Activated naive CD4-positive, alpha-beta T cell treated with Interleukin-2 at 50 U/mL for 16 hours (primary cell): ENCODE measurements around the gene GAMT.

ENCODE experiments used
- DNase-seq: peaks from one replicate; pipeline ENCODE4 v3.0.0-alpha.2; 2020

Gene GAMT

DNA sequence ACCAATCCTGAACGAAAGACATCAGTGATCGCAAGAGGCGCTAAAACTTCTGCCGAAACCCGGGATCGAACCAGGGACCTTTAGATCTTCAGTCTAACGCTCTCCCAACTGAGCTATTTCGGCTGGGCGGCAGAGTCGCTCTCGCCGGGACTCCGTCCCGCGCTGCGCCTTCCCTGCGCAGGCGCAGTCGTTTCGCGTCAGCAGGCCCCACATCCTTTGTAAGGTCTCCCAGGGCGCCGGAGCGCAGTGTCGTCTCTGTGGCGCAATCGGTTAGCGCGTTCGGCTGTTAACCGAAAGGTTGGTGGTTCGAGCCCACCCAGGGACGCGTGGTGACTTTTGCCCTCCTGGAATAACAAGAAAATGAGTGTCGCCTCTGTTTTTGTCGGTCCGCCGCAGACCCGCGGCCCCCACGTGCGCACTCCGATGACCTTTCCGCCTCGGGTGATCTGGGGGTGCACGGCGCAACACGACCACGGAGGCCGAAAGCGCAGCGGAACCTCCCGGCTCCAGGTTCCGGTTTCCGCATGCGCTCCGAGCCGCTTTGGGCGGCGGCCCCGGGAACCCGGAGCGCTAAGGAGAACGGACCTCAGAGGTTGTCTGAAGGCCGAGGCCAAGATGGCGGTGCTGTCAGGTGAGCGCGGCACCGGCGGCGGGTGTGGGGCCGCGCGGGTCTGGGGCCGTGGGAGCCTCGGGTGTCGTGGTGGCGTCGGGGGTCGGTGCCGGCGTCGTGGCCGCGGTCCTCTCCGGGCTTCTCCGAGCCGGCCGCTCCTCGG is 17.8 kb downstream of the GAMT start, which contains the start of gene NDUFS7:
Gene NDUFS7, plus strand, starts transcription at position 596 of the 773 bp plus-strand sequence. Its CDS starts 20 bp downstream, at position 616.
- peak; percentile 90 for DNase-seq

GRCh38 chr19:1383017-1383311 is 18.4 kb downstream of the GAMT start:
- DNase-seq: no peak

DNA sequence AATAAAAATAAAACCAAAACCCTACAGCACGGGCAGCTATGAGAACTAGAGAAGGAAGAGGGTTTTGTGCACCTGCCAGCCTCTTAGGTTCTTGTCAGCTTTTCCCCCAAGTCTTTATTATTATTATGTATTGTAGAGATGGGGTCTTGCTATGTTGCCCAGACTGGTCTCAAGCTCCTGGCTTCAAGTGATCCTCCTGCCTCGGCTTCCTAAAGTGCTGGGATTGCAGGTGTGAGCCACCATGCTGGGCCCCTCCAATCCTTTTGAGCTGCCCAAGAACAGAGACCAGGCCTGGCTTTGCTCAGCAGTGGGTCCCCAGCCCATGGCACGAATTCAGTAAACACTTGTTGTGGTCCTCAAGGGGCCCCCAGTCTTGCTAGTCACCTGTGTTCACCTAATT is 19.1 kb downstream of the GAMT start:
- no peak for DNase-seq

DNA sequence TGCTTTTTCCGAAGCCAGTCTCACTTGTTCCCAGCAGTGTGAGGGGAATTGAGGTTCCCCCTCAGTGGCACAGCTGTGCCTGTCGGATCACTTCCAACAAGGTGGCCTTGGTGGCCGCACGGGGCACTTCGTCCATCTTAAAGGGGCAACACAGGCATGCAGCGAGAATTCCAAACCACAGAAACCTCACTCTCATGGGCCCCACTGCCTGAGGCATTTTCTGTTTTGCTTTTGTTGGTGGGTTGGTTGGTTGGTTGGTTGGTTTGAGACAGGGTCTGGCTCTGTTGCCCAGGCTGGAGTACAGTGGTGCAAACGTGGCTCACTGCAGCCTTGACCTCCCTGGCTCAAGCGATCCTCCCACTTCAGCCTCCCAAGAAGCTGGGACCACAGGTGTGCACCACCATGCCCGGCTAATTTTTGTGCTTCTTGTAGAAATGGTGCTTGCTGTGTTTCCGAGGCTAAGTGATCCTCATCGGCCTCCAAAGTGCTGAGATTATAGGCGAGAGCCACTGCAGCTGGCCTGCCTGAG is 21.3 kb downstream of the GAMT start:
- DNase-seq: no peak

GRCh38 chr19:1379126-1379905 is 22.0 kb downstream of the GAMT start:
- no peak for DNase-seq

DNA sequence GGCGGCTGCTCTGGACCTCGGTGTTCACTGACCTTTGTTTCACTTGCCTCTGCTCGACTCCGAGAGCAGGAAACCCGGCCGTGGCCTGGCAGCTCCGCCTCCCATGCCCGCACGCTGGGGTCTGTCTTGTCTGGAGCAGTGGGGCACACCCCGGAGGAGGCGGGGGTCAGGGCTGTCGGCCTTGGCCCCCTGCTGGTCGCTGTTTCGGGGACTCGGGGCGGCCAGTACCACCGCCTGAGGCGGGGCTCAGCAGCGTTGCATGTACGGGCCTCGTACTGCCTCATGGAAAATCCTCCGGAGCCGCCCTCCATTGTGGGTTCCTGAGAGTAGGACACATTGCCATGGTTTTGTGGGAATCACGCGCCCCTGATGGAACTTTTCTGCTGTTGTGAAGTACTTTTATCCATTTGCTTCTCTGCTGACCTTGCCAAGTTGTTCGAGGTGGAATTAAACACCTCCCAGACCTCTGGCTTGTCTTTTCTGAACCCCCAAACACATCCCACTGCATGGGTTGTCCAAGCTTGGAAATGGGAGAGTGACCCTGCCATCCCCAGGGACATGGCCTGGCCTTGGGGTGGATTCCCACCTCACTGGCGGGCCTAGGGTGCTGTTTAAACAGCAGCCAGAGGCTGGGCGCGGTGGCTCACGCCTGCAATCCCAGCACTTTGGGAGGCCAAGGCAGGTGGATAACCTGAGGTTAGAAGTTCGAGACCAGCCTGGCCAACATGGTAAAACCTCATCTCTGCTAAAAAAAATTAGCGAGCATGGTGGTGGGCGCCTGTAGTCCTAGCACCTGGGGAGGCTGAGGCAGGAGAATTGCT is 23.2 kb downstream of the GAMT start:
- no peak for DNase-seq

DNA sequence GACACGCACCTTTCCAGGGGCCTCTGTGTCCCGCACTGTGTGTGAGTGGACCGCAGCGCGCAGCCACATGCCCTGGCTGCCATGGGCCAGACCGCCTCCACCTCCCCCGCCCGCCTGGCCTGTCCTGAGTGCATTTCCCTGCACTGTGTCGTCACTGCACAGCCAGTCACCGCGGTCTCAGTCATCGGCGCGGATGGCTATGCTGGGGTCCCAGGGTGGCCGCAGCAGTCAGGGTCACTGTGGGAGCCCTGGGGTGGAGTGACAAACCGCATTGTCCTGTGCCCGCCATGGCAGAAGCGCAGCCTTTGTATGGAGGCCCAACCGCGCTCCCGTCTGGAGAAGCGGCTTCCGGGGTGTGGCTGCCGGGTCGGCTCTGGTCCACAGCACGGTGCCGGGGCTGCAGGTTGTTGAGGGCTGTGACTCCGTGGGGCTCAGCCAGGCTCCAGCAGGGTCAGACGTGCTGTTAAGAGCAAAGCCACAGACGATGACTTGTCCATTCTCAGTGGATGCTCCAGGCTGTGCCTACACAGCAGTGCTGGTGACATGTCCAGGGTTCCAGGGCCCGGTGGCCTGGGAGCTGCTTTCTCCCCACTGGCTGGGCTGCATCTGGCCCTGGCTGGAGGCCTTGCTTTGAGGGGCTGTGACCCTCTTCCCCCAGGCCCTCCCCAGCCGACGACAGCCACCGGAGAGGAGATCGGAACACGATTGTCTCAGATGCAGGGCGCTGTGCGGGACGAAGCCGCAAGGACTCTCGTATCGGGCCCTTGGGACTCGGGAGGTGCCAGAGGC is 24.0 kb downstream of the GAMT start:
- no peak for DNase-seq

GRCh38 chr19:1376415-1376805 is 24.9 kb downstream of the GAMT start:
- no peak for DNase-seq

DNA sequence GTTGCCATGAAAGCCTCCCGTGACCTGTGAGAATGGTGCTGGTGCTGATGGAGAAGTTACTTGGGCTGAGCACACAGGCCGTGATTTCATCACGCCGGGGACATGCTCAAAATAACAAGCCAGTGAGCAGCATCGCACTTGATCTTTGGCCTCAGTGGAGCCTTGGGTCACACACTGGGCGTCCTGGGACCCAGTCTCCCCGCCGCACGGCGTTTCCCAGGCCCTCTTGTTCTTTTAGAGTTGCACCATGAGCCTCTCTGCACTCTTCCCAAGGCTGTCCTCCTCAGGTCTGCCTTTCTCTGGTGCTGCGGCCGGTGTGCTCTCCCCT is 27.1 kb downstream of the GAMT start:
- DNase-seq: no peak

- DNase-seq: no peak
These were observed 27.6 kb downstream of the GAMT start for GRCh38 chr19:1373534-1374249.

- DNase-seq: no peak
These were observed 28.3 kb downstream of the GAMT start for GRCh38 chr19:1373042-1373533.

DNA sequence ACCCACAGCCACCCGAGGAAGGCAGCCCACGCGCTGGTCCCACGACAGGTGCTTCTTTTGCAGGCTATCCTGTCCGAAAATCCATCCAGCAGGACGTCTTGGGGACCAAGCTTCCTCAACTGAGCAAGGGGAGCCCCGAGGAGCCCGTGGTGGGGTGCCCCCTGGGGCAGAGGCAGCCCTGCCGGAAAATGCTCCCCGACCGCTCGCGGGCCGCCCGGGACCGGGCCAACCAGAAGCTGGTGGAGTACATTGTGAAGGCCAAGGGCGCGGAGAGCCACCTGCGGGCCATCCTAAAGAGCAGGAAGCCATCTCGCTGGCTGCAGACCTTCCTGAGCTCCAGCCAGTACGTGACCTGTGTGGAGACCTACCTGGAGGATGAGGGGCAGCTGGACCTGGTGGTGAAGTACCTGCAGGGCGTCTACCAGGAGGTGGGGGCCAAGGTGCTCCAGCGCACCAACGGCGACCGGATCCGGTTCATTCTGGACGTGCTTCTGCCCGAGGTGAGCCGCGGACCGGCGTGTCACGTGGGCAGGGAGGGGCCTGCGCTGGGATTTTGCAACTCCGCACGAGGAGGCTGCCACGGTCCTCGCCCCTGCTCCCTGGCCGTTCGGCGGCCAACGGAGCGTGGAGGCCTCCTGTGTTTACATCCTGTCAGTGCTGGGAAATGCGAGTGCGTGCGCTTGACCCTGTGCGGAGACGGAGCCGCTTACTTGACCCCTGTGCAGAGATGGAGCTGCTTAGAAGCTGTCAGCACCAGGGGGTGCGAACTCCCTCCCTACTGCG is 30.6 kb downstream of the GAMT start:
- DNase-seq: no peak

DNA sequence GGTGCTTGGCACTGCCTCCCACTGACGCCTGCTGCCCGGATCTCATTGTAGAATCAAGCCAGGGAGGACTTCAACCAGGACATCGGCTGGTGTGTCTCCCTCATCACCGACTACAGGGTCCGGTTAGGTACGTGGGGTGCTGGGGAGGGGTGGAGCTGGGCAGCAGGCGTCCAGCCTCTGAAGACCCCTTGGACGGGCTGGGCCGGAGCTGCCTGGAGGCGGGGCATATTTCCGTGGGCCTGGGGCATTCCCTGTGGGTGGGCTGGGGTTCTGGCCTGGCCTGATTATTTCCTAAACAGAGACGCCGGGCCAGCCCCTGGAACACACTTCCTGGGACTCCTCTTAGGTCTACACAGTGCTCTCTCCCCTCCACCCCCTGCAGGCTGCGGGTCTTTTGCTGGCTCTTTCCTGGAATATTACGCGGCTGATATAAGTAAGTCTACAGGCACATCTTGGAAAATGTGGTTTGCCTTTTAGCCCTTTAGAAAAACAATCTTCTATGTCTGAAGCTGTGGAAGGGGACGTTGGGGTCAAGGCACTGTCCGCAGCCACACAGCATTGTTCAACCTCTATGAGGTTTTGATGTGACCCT is 32.0 kb downstream of the GAMT start:
- DNase-seq: no peak

DNA sequence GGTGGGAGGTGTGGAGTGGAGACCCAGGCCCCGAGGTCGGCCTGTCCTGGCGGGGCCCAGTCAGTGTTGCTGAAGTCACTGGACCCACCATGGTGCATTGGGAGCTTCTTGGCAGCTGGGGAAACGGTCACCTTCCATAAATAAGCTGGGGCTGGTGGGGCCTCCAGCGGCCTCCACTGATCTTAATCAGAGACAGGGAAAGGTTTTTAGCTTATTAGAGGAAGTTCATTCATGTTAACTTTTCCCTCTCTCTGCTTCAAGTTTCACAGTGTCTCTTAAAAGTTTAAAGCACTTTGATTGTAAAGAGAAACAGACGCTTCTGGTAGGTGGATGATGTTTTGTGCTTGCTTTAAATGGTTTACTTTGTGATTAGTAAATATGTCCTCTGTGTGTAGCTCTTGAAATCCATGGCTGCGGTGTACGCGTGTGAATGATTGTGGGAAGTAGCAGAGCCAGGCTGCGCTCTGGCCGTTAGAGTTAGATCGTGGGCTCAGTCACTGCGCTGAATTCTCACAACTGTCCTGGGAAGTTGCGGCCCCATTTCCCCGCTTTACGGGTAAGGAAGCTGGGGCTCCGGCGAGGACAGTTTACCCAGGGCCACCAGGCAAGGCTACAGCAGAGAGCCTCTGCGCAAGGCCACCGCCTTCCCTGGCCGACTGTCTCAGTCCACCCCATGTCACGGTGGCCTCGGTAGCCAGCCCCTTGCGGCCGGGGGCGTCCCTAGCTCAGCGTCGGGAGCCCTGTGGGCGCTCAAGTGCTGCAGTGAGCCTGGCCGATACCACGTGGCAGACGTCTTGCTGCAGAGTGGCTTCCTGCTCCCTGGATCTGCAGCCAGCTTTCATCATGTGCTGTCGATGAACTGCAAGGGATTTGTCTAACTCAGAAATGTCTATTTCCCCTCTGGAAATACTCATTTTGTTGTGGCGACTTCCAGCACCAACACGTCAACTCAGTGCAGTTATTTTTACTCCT is 34.2 kb downstream of the GAMT start:
- no peak for DNase-seq

GRCh38 chr19:1366296-1366695 is 35.0 kb downstream of the GAMT start:
- no peak for DNase-seq

DNA sequence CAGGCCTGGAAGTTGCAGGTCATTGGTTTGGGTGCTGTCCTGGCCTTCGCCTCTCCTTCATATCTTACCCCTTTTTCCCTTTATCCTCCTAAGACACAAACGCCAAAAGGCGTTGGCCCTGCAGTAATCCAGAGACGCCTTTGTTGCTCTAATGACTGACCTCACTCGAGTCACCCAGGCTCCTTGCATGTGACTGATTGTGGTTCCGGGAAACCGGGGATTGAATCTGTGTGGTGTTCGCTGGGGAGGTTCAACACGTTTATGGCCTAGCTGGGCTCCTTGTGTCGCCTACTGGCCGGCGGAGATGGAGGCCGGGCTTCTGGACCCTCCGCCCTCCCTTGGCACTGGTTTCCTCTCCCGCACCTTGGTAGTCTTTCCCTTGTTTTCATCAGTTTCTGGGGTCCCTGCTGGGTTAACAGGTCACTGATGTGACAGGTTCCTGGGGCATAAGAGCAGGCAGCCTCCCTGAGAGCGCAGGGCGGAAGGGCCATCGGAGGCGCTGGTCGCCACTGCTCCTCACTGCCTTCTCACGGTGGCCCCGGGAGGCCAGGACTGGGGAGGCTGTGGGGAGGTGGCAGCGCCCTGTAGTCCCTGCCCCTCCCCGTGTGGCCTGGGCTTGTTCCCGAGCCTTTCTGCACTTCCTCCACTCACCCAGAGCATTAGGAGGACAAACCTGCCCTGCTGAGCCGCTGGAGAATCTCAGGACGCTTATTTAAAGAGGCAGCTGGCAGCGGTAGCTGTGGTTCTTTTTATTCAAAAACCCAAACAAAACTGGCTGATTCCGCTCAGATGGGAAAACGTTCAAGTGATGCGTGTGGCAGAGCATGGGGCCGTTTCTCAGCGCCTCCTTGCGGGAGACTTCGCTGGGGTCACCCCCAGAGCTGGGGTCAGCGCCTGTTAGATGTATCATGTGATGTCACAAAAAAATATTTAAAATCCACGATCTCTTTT is 35.7 kb downstream of the GAMT start:
- DNase-seq: no peak

DNA sequence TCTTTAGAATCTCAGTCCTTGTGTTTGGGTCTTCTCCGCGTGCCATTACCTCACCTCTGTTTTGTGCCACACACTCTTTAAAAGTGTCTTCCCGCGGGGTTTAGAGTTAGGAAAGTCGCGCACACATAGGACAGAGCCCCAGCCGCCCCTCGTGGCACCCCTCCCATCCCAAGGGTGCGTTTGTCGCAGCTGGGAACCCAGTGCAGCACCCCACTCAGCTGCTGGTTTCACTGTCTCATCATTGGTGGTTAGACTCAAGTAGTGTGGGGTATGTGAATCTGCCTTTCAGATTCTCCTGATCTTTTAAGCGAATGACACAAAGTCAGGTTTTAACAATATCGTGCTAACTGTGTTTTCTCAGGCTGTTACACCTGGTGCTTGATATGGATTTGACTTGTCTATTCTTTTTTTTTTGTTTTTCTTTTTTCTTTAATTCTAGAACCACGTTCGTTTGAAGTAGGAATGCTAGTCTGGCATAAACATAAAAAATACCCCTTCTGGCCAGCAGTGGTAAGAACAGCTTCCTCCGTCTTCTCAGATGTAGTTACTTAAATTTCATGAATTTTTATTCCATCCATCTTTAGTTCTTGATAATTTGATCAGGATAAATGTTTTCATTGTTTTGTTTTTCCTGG is 37.2 kb downstream of the GAMT start:
- no peak for DNase-seq

- DNase-seq: no peak
These were observed 37.7 kb downstream of the GAMT start for GRCh38 chr19:1363599-1363998.
